GM12878 (cell line): ENCODE results near the gene MVP. TPM values are rescaled to one million over a fixed set of nuclear protein-coding genes. Genes with fewer than 3 reads are reported as not detected.

Source experiments
- ATAC-seq: fragments of 200-7000 bp; cut with Tn5 transposase; 3 replicates; pipeline ENCODE4 v1.9.1; 2020; ENCODE audit warnings: mild to moderate bottlenecking, moderate library complexity
- BruUV-seq: library from RNA; stranded (reverse); fragments of 400-500 nt; replicated peaks from 2 replicates; lab custom pipeline; 2021; lab: Mats Ljungman, UMichigan
- CTCF ChIA-PET: fragments of 300-600 bp; sonication (Branson Sonifier 250); formaldehyde crosslinking; extraction: SDS; loops from one replicate; lab custom pipeline; 2021; ENCODE audit warnings: inconsistent platforms; lab: Yijun Ruan, JAX
- POLR2A ChIA-PET: fragments of 350-600 bp; formaldehyde crosslinking; extraction: SDS; loops from one replicate; lab custom pipeline; 2021; ENCODE audit warnings: inconsistent platforms; lab: Charles Lee
- RAD21 ChIA-PET: fragments of 300-600 bp; sonication (Branson Sonifier 250); formaldehyde crosslinking; loops from one replicate; lab custom pipeline; 2023; ENCODE audit warnings: antibody characterized with exemption; ENCODE audit not compliant: unreplicated experiment; lab: Charles Lee
- SMC1A ChIA-PET: fragments of 300-600 bp; sonication (Branson Sonifier 250); formaldehyde crosslinking; loops from one replicate; lab custom pipeline; 2023; ENCODE audit not compliant: unreplicated experiment, uncharacterized antibody; lab: Charles Lee
- DNase-seq: peaks from one replicate; pipeline ENCODE4 v3.0.0-alpha.2; 2011; ENCODE audit warnings: low read depth, low spot score
- FAIRE-seq: peaks from 3 replicates; lab custom pipeline; 2011; peaks lifted over from hg19 to GRCh38; lab: Jason Lieb, UNC
- H2AFZ ChIP-seq: 2 replicates; pipeline ENCODE4 v1.6.0; 2011; ENCODE audit warnings: low read depth, low read length, control low read depth; ENCODE audit not compliant: control insufficient read depth
- H3K27ac ChIP-seq: 2 replicates; pipeline ENCODE4 v1.5.1; 2011; ENCODE audit warnings: control low read depth; ENCODE audit not compliant: control insufficient read depth, insufficient read depth
- H3K27me3 ChIP-seq, 2 experiments: replicated peaks in 1 of 2; 2 replicates each; pipeline versions ENCODE4 v1.6.0 to v1.6.1; 2011; ENCODE audit warnings: low read length in 1 of 2; ENCODE audit not compliant: control insufficient read depth in 2 of 2, insufficient read depth in 2 of 2
- H3K36me3 ChIP-seq, 2 experiments: 2 replicates each; pipeline ENCODE4 v1.5.1; 2011; ENCODE audit warnings: low read length in 1 of 2; ENCODE audit not compliant: control insufficient read depth in 2 of 2, insufficient read depth in 2 of 2
- H3K4me1 ChIP-seq: 2 replicates; pipeline ENCODE4 v1.6.1; 2011; ENCODE audit warnings: mild to moderate bottlenecking, low read length, moderate library complexity, mixed read lengths; ENCODE audit not compliant: control insufficient read depth, insufficient read depth
- H3K4me2 ChIP-seq: 2 replicates; pipeline ENCODE4 v1.6.0; 2011; ENCODE audit warnings: control low read depth; ENCODE audit not compliant: control insufficient read depth, insufficient read depth
- H3K4me3 ChIP-seq: fragments of 200-600 bp; sonication (generic); 2 replicates; pipeline ENCODE4 v1.5.1; 2016
- H3K79me2 ChIP-seq: 2 replicates; pipeline ENCODE4 v1.6.0; 2011; ENCODE audit warnings: low read length; ENCODE audit not compliant: control insufficient read depth, insufficient read depth
- H3K9ac ChIP-seq: 2 replicates; pipeline ENCODE4 v1.8.0; 2011; ENCODE audit warnings: low read length, control low read depth, mixed read lengths; ENCODE audit not compliant: control insufficient read depth, insufficient read depth
- H3K9me3 ChIP-seq: replicated peaks from 3 replicates; pipeline ENCODE4 v1.5.1; 2011; ENCODE audit warnings: mild to moderate bottlenecking, low read length; ENCODE audit not compliant: control insufficient read depth, insufficient read depth
- H4K20me1 ChIP-seq: 2 replicates; pipeline ENCODE4 v1.6.0; 2011; ENCODE audit not compliant: control insufficient read depth, insufficient read depth
- BMI1 ChIP-seq: fragments of 450-650 bp; IDR thresholded peaks from 2 replicates; pipeline ENCODE4 v1.6.1; 2016; ENCODE audit warnings: mild to moderate bottlenecking, moderate library complexity, borderline replicate concordance
- LARP7 ChIP-seq: fragments of 450-650 bp; IDR thresholded peaks from 2 replicates; pipeline ENCODE4 v1.6.1; 2017; ENCODE audit warnings: mild to moderate bottlenecking
- MEF2A ChIP-seq: IDR thresholded peaks from 2 replicates; pipeline ENCODE4 v1.6.1; 2011; ENCODE audit warnings: low read depth, mild to moderate bottlenecking, low read length, moderate library complexity; ENCODE audit not compliant: insufficient read depth
- NFIC ChIP-seq: IDR thresholded peaks from 2 replicates; pipeline ENCODE4 v1.6.1; 2012; ENCODE audit warnings: low read depth, mild to moderate bottlenecking, inconsistent platforms, low read length, moderate library complexity
- POLR2A ChIP-seq: IDR thresholded peaks from 2 replicates; pipeline ENCODE4 v1.6.1; 2011; ENCODE audit warnings: low read depth, mild to moderate bottlenecking, low read length
- RAD21 ChIP-seq: IDR thresholded peaks from 2 replicates; pipeline ENCODE4 v1.6.1; 2011; ENCODE audit warnings: mild to moderate bottlenecking, low read depth, low read length, moderate library complexity; ENCODE audit not compliant: insufficient read depth
- SIN3A ChIP-seq: IDR thresholded peaks from 2 replicates; pipeline ENCODE4 v1.6.1; 2012; ENCODE audit warnings: low read depth, low read length, improper control_type of control experiment
- YBX1 ChIP-seq: fragments of 450-650 bp; IDR thresholded peaks from 2 replicates; pipeline ENCODE4 v1.6.1; 2016; ENCODE audit warnings: antibody characterized with exemption
- ZZZ3 ChIP-seq: IDR thresholded peaks from 2 replicates; pipeline ENCODE4 v1.6.1; 2011; ENCODE audit warnings: low read depth; ENCODE audit not compliant: control insufficient read depth, insufficient read length
- WGBS: methylation state at CpG from one replicate; pipeline ENCODE4 v1.1.6; 2016; ENCODE audit warnings: low lambda C conversion rate; ENCODE audit not compliant: insufficient replicate concordance, insufficient coverage; ENCODE audit errors: missing lambda C conversion rate; 5-methylcytosine and 5-hydroxymethylcytosine counted together
- in situ Hi-C: fragments of 300-500 bp; cut with MboI; formaldehyde crosslinking; loops from 9 replicates; pipeline ENCODE4 v1.14.3; 2018; ENCODE audit warnings: mixed read lengths
- intact Hi-C: fragments of 100-400 bp; cut with micrococcal nuclease; formaldehyde crosslinking; loops from one replicate; pipeline ENCODE4 v1.14.2; 2022; ENCODE audit not compliant: unreplicated experiment
- polyA plus RNA-seq, 11 experiments: library from polyadenylated mRNA; depleted of rRNA in 4 of 11; unstranded in 6 of 11; stranded (reverse) in 5 of 11; fragments of >200 nt; fragmentation: Nextera tagmentation in 4 of 11; fragmentation: Illumina TruSeq in 1 of 11; extraction: Ambion mirVana in 4 of 11; extraction: Trizol in 1 of 11; gene quantifications; 1 replicate in 1 of 11; 2 replicates in 10 of 11; pipeline versions ENCODE4 v1.2.1 to v1.2.3, GENCODE V29; 2011 to 2016; ENCODE audit warnings: inconsistent platforms in 2 of 11, missing spikeins in 2 of 11, low read depth in 1 of 11
- total RNA-seq, 4 experiments: library from RNA; depleted of rRNA in 3 of 4; stranded (reverse); fragments of >200 nt in 3 of 4; fragmentation: Illumina TruSeq in 1 of 4; extraction: Trizol in 1 of 4; gene quantifications; 2 replicates each; pipeline versions ENCODE4 v1.2.1 to v1.2.3, GENCODE V29; 2013 to 2021
- TF ChIP-seq, protein P1 (sequence below): fragments of 450-650 bp; IDR thresholded peaks from 2 replicates; pipeline ENCODE4 v1.6.1; 2016; ENCODE audit warnings: mild to moderate bottlenecking, moderate library complexity, borderline replicate concordance
- TF ChIP-seq, protein P2 (sequence below): fragments of 450-650 bp; IDR thresholded peaks from 2 replicates; pipeline ENCODE4 v1.6.1; 2016; ENCODE audit warnings: mild to moderate bottlenecking
- TF ChIP-seq, protein P3 (sequence below): fragments of 450-650 bp; conservative IDR thresholded peaks from 2 replicates; pipeline ENCODE4 v1.6.1; 2017; ENCODE audit warnings: mild to moderate bottlenecking, moderate library complexity

MVP gene
- total and polyA plus RNA-seq, 10 of the 15 experiments (the other 5 are each of a cell fraction or from before 2014, with no cell fraction given), result 0.98 to 74.2 (median 54.7) TPM

DNA sequence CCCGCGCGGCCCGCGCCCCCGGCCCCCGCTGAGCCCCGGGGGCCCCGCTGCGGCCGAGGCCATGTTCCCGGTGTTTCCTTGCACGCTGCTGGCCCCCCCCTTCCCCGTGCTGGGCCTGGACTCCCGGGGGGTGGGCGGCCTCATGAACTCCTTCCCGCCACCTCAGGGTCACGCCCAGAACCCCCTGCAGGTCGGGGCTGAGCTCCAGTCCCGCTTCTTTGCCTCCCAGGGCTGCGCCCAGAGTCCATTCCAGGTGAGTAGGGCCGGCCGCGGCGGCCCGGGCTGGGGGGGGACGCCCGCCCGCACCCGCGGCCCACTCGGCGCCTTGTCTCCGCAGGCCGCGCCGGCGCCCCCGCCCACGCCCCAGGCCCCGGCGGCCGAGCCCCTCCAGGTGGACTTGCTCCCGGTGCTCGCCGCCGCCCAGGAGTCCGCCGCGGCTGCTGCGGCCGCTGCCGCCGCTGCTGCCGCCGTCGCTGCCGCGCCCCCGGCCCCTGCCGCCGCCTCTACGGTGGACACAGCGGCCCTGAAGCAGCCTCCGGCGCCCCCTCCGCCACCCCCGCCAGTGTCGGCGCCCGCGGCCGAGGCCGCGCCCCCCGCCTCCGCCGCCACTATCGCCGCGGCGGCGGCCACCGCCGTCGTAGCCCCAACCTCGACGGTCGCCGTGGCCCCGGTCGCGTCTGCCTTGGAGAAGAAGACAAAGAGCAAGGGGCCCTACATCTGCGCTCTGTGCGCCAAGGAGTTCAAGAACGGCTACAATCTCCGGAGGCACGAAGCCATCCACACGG is 13.4 kb upstream of the MVP start:
- DNase-seq (no peak), ATAC-seq (no peak), FAIRE-seq (no peak)
- Histone ChIP-seq H3K4me2 (peak overlapping the region; percentile 96), H2AFZ (no peak overlapping the region), H3K4me1 (peaks cover 31% of the 10 kb centered on the region), H3K9ac (peak overlapping the region; percentile 85), H3K79me2 (peaks cover 32% of the 10 kb centered on the region), H3K4me3 (peak overlapping the region; percentile 90), H4K20me1 (no peaks in the 10 kb centered on the region), H3K9me3 (no peaks in the 10 kb centered on the region), H3K27me3 (no peaks in the 10 kb centered on the region), H3K27ac (peak overlapping the region; percentile 86), H3K36me3 (peaks cover 16 to 18% of the 10 kb centered on the region in 2 experiments)
- POLR2A ChIA-PET, result interaction anchor here (0.6 to 4.0 kb wide), 7 partner anchors 9 to 953 kb away, joined by 6 to 40 read pairs (median 9); partner anchors contain the start of genes KIF22, MVP and PAGR1
- no TSS peak for BruUV-seq
- intact Hi-C loops, result loop anchor here (5.0 kb wide), 1 partner anchor 105 kb away; no protein-coding TSS in a partner anchor
- under 1% methylated on average over 53 of the region's 99 CpGs for WGBS
- SMC1A ChIA-PET, result interaction anchor here (1.2 to 2.9 kb wide), 5 partner anchors 10 to 52 kb away, joined by 3 to 17 read pairs (median 7); partner anchors contain the start of gene KIF22
- RAD21 ChIA-PET, result interaction anchor here (0.6 to 2.4 kb wide), 11 partner anchors 10 to 225 kb away, joined by 3 to 31 read pairs (median 6); partner anchors contain the start of genes KIF22, MVP and PAGR1
- CTCF ChIA-PET, result interaction anchor here (0.9 to 2.5 kb wide), 11 partner anchors 9 to 169 kb away, joined by 3 to 31 read pairs (median 6); partner anchors contain the start of genes KIF22, MVP and PAGR1
- in situ Hi-C loops, result no loop called here
- TF ChIP-seq, protein P1, sequence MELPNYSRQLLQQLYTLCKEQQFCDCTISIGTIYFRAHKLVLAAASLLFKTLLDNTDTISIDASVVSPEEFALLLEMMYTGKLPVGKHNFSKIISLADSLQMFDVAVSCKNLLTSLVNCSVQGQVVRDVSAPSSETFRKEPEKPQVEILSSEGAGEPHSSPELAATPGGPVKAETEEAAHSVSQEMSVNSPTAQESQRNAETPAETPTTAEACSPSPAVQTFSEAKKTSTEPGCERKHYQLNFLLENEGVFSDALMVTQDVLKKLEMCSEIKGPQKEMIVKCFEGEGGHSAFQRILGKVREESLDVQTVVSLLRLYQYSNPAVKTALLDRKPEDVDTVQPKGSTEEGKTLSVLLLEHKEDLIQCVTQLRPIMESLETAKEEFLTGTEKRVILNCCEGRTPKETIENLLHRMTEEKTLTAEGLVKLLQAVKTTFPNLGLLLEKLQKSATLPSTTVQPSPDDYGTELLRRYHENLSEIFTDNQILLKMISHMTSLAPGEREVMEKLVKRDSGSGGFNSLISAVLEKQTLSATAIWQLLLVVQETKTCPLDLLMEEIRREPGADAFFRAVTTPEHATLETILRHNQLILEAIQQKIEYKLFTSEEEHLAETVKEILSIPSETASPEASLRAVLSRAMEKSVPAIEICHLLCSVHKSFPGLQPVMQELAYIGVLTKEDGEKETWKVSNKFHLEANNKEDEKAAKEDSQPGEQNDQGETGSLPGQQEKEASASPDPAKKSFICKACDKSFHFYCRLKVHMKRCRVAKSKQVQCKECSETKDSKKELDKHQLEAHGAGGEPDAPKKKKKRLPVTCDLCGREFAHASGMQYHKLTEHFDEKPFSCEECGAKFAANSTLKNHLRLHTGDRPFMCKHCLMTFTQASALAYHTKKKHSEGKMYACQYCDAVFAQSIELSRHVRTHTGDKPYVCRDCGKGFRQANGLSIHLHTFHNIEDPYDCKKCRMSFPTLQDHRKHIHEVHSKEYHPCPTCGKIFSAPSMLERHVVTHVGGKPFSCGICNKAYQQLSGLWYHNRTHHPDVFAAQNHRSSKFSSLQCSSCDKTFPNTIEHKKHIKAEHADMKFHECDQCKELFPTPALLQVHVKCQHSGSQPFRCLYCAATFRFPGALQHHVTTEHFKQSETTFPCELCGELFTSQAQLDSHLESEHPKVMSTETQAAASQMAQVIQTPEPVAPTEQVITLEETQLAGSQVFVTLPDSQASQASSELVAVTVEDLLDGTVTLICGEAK, result no peak
- TF ChIP-seq YBX1 (no peak), MEF2A (no peak), BMI1 (no peak), LARP7 (no peak), SIN3A (no peak), RAD21 (no peak), POLR2A (peak; percentile 76), ZZZ3 (no peak), NFIC (no peak)
- TF ChIP-seq, protein P2, sequence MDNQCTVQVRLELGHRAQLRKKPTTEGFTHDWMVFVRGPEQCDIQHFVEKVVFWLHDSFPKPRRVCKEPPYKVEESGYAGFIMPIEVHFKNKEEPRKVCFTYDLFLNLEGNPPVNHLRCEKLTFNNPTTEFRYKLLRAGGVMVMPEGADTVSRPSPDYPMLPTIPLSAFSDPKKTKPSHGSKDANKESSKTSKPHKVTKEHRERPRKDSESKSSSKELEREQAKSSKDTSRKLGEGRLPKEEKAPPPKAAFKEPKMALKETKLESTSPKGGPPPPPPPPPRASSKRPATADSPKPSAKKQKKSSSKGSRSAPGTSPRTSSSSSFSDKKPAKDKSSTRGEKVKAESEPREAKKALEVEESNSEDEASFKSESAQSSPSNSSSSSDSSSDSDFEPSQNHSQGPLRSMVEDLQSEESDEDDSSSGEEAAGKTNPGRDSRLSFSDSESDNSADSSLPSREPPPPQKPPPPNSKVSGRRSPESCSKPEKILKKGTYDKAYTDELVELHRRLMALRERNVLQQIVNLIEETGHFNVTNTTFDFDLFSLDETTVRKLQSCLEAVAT, result no peak
- TF ChIP-seq, protein P3, sequence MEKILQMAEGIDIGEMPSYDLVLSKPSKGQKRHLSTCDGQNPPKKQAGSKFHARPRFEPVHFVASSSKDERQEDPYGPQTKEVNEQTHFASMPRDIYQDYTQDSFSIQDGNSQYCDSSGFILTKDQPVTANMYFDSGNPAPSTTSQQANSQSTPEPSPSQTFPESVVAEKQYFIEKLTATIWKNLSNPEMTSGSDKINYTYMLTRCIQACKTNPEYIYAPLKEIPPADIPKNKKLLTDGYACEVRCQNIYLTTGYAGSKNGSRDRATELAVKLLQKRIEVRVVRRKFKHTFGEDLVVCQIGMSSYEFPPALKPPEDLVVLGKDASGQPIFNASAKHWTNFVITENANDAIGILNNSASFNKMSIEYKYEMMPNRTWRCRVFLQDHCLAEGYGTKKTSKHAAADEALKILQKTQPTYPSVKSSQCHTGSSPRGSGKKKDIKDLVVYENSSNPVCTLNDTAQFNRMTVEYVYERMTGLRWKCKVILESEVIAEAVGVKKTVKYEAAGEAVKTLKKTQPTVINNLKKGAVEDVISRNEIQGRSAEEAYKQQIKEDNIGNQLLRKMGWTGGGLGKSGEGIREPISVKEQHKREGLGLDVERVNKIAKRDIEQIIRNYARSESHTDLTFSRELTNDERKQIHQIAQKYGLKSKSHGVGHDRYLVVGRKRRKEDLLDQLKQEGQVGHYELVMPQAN, result peak; percentile 32; the same call in 1 of the 2 replicates
